Raji (cell line): Measurements from ENCODE around the gene MKKS.

Experiments used
- POLR2A ChIP-seq: IDR thresholded peaks from 2 replicates; pipeline ENCODE4 v1.6.1; 2011; ENCODE audit warnings: low read depth, low read length, control low read depth; ENCODE audit not compliant: insufficient read depth

The MKKS gene

GRCh38 chr20:10433623-10434466, at the start of gene MKKS:
Gene MKKS (minus strand): TSS chr20:10434222. CDS start chr20:10413514, 20,708 bp downstream.
- TF ChIP-seq POLR2A: peak; percentile 60

- TF ChIP-seq POLR2A: no peak
Measured at GRCh38 chr20:10483691-10484090, 49.7 kb upstream of the MKKS start.

- no peak for TF ChIP-seq POLR2A
Measured at GRCh38 chr20:10481676-10482075, 47.7 kb upstream of the MKKS start.

- no peak for TF ChIP-seq POLR2A
Measured at GRCh38 chr20:10478930-10479329, 44.9 kb upstream of the MKKS start.

- no peak for TF ChIP-seq POLR2A
Measured at GRCh38 chr20:10478205-10478604, 44.2 kb upstream of the MKKS start.

GRCh38 chr20:10476319-10476724, 42.3 kb upstream of the MKKS start:
- no peak for TF ChIP-seq POLR2A

GRCh38 chr20:10475225-10475624, 41.2 kb upstream of the MKKS start:
- TF ChIP-seq POLR2A: no peak

- no peak for TF ChIP-seq POLR2A
Measured at GRCh38 chr20:10474606-10475184, 40.7 kb upstream of the MKKS start.

GRCh38 chr20:10472871-10473270, 38.8 kb upstream of the MKKS start:
- TF ChIP-seq POLR2A: no peak

- TF ChIP-seq POLR2A: no peak
Measured at GRCh38 chr20:10470276-10470675, 36.3 kb upstream of the MKKS start.

GRCh38 chr20:10469599-10469998, 35.6 kb upstream of the MKKS start:
- TF ChIP-seq POLR2A: no peak

- no peak for TF ChIP-seq POLR2A
Measured at GRCh38 chr20:10469056-10469455, 35.0 kb upstream of the MKKS start.

GRCh38 chr20:10468340-10468845, 34.4 kb upstream of the MKKS start:
- TF ChIP-seq POLR2A: no peak

GRCh38 chr20:10467681-10468339, 33.8 kb upstream of the MKKS start:
- TF ChIP-seq POLR2A: no peak

- no peak for TF ChIP-seq POLR2A
Measured at GRCh38 chr20:10466855-10467254, 32.8 kb upstream of the MKKS start.

GRCh38 chr20:10466325-10466724, 32.3 kb upstream of the MKKS start:
- TF ChIP-seq POLR2A: no peak
